BJ (cell line): Measurements from ENCODE around the gene CROCC. TPM values are rescaled to one million over a fixed set of nuclear protein-coding genes. Genes with fewer than 3 reads are reported as not detected.

Experiments used
- CTCF ChIA-PET: fragments of 350-600 bp; formaldehyde crosslinking; extraction: SDS; loops from one replicate; lab custom pipeline; 2021; ENCODE audit warnings: antibody characterized with exemption, inconsistent platforms; lab: Yijun Ruan, JAX
- POLR2A ChIA-PET: fragments of 300-600 bp; sonication (Branson Sonifier 250); formaldehyde crosslinking; extraction: SDS; loops from one replicate; lab custom pipeline; 2021; ENCODE audit warnings: antibody characterized with exemption; lab: Charles Lee
- DNase-seq: peaks from one replicate; pipeline ENCODE4 v3.0.0-alpha.2; 2011; ENCODE audit warnings: low read depth
- H3K27me3 ChIP-seq: 2 replicates; pipeline ENCODE4 v1.6.0; 2011; ENCODE audit warnings: low read length; ENCODE audit not compliant: control insufficient read depth, insufficient read depth
- H3K36me3 ChIP-seq: 2 replicates; pipeline ENCODE4 v1.5.1; 2011; ENCODE audit warnings: low read length; ENCODE audit not compliant: control insufficient read depth, insufficient read depth
- H3K4me3 ChIP-seq: 2 replicates; pipeline ENCODE4 v1.5.1; 2011; ENCODE audit warnings: low read depth, mild to moderate bottlenecking, control low read depth, low read length
- polyA plus RNA-seq: library from polyadenylated mRNA; depleted of rRNA; stranded (reverse); fragments of >200 nt; gene quantifications from 2 replicates; pipeline ENCODE4 v1.2.3, GENCODE V29; 2011
- TF ChIP-seq, protein P1 (sequence below): IDR thresholded peaks from 2 replicates; pipeline ENCODE4 v1.5.1; 2011; ENCODE audit warnings: low read depth, mild to moderate bottlenecking, control low read depth, inconsistent platforms, low read length, moderate library complexity; ENCODE audit not compliant: insufficient read depth

CROCC gene
- polyA plus RNA-seq, 1 experiment, result 12.1 TPM

- H3K36me3 ChIP-seq, result peaks cover 4% of the 10 kb centered on the region
- CTCF ChIA-PET, result interaction anchor here (1.1 to 2.4 kb wide), 6 partner anchors 11 to 67 kb away, joined by 3 to 15 read pairs (median 6); no protein-coding TSS in a partner anchor
- POLR2A ChIA-PET, result interaction anchor here (0.6 kb wide), 1 partner anchor 30 kb away, joined by 3 read pairs; no protein-coding TSS in a partner anchor
- peak; percentile 90 for DNase-seq
- peak overlapping the region; percentile 66 for H3K4me3 ChIP-seq
- TF ChIP-seq, protein P1, sequence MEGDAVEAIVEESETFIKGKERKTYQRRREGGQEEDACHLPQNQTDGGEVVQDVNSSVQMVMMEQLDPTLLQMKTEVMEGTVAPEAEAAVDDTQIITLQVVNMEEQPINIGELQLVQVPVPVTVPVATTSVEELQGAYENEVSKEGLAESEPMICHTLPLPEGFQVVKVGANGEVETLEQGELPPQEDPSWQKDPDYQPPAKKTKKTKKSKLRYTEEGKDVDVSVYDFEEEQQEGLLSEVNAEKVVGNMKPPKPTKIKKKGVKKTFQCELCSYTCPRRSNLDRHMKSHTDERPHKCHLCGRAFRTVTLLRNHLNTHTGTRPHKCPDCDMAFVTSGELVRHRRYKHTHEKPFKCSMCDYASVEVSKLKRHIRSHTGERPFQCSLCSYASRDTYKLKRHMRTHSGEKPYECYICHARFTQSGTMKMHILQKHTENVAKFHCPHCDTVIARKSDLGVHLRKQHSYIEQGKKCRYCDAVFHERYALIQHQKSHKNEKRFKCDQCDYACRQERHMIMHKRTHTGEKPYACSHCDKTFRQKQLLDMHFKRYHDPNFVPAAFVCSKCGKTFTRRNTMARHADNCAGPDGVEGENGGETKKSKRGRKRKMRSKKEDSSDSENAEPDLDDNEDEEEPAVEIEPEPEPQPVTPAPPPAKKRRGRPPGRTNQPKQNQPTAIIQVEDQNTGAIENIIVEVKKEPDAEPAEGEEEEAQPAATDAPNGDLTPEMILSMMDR, result no peak
- no peaks in the 10 kb centered on the region for H3K27me3 ChIP-seq
These were observed 57.1 kb downstream of the CROCC start for GRCh38 chr1:16978567-16979474.

DNA sequence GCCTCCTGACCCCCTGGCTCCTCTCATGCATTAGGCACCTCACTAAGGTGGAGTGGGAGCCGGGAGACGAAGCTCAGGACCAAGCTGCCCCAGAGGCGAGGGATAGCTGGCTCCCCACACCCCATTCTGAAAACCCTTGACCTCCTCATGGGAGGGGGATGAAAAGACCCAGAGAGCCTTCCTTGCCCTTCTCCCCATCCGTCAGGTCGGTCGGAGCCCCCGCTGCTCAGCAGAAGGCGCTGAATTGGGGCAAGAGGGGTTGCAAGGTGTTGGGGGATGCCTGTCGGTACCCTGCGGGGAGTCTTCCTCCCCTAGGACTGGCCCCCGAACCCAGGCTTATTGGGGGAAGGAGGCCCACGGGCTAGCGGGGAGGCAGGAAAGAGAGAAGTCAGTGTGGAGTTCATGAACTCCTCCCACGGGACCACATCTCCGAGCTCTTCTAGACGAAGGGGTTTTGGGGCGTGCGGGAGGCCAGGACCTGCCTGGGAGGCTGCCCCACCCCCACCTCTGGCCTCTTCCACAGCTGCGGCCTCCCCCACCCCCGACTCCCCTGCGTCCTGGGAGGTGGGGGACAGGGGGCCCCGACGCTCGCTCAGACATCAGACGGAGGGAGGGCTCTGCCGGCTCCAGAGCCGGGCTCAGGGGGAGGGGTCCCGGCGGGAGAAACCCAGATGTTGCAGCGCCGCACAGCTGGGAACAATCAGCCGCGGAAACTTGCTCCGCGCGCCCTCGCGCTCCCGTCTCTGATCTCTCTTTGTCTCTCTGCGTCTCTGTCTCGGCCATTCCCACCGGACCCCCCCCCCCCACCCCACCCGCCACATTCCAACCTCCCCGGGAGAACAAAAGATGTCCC, 58.0 kb downstream of the CROCC start:
- POLR2A ChIA-PET, result interaction anchor here (0.6 to 0.7 kb wide), 2 partner anchors 29 to 83 kb away, joined by 3 read pairs; no protein-coding TSS in a partner anchor

DNA sequence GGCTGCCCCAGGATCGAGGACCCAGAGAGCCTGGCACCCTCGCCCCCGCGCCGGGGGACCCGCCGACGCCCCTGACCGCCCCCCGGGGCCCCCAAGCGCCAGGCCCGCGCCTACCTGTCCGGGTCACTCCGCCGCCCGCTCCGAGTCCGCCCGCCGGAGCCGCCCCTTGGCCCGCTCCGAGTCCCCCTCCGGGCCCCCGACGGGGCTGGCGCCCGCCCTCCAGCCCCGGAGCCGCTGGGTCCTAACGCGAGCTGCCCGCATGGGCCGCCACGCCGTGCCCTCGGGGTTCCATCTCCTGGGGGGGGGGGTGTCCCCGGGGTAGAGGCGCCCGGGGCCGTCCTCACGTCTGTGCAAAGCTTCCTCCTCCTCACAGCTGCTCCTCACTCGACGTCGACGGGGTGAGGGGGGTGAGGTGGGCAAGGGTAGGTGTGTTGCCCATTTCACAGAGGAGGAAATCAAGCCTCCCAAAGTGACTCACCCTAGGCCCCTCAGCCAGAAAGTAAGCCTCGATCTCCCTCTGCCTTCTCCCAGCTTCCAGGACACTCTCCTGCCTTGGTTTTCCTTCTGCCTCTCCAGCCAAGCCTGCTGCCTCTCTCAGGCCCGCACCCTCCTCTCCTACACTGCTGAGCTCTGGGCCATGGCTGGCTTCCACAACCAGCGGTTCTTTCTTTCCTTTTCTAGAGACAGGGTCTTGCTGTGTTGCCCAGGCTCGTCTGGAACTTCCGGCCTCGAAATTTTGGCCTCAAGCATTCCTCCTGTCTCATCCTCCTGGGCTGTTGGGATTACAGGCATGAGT, 58.9 kb downstream of the CROCC start, which contains the start of gene MFAP2:
TSS of gene MFAP2 (minus strand) at position 148 of the 796 bp plus-strand sequence. CDS start 2,347 bp downstream, outside the sequence.
- Histone ChIP-seq H3K4me3 (peak within 1 kb of the TSS; percentile 66), H3K27me3 (no peaks in the 10 kb centered on the region), H3K36me3 (peaks cover 1% of the 10 kb centered on the region)
- ChIA-PET POLR2A (interaction anchor here (0.7 kb wide), 1 partner anchor 82 kb away, joined by 3 read pairs; no protein-coding TSS in a partner anchor), CTCF (interaction anchor here (0.9 to 1.4 kb wide), 4 partner anchors 13 to 29 kb away, joined by 3 read pairs; no protein-coding TSS in a partner anchor)
- TF ChIP-seq, protein P1, result no peak
- DNase-seq, result no peak

More for the DNA sequence above, 58.0 kb downstream of the CROCC start:
- Histone ChIP-seq H3K4me3 (peak overlapping the region; percentile 66), H3K27me3 (no peaks in the 10 kb centered on the region), H3K36me3 (peaks cover 4% of the 10 kb centered on the region)
- CTCF ChIA-PET, result interaction anchor here (1.1 to 2.4 kb wide), 4 partner anchors 12 to 28 kb away, joined by 3 to 8 read pairs (median 6); no protein-coding TSS in a partner anchor
- TF ChIP-seq, protein P1, result no peak
- no peak for DNase-seq

DNA sequence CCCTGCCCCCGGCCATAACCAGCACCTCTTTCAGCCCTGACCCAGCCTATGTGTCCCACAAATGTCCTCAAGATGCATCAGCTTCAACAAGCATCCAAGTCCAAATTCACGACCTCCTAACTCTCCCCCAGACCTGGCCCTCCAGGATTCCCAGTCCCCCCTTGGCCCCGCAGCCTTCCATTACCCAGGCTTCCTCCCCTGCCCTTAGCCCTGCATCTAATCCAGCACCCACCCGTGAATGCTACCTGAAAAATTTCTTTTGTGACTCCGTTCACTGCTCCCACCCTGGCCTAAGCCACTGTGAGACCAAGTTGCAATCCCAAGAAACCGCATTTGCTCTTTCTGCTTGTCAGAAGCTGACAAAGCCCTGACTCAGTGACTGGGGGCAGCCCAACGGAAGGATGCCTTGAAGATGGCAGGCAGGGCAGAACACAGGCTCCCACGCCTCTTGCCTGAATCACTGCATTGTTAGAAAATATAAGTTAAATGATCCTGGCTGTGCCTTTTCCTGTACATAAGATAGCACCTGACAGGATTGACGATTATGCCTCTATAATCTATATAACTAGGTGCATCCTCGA, 59.6 kb downstream of the CROCC start:
- ChIA-PET CTCF (interaction anchor here (0.9 to 1.9 kb wide), 4 partner anchors 14 to 30 kb away, joined by 3 to 6 read pairs (median 3); no protein-coding TSS in a partner anchor), POLR2A (no interaction called here)
- Histone ChIP-seq H3K27me3 (no peaks in the 10 kb centered on the region), H3K36me3 (peaks cover 1% of the 10 kb centered on the region), H3K4me3 (no peak overlapping the region)
- peak; percentile 49 for DNase-seq
- TF ChIP-seq, protein P1, result no peak
